ENCODE results near the gene BSN. TPM values are rescaled to one million over a fixed set of nuclear protein-coding genes. Genes with fewer than 3 reads are reported as not detected.

The BSN gene
- total RNA-seq, 5 donors from 2014 or later (not counting 1 experiment from before 2014, with no cell fraction given) = 0.08 to 0.44 (median 0.32) TPM

DNA sequence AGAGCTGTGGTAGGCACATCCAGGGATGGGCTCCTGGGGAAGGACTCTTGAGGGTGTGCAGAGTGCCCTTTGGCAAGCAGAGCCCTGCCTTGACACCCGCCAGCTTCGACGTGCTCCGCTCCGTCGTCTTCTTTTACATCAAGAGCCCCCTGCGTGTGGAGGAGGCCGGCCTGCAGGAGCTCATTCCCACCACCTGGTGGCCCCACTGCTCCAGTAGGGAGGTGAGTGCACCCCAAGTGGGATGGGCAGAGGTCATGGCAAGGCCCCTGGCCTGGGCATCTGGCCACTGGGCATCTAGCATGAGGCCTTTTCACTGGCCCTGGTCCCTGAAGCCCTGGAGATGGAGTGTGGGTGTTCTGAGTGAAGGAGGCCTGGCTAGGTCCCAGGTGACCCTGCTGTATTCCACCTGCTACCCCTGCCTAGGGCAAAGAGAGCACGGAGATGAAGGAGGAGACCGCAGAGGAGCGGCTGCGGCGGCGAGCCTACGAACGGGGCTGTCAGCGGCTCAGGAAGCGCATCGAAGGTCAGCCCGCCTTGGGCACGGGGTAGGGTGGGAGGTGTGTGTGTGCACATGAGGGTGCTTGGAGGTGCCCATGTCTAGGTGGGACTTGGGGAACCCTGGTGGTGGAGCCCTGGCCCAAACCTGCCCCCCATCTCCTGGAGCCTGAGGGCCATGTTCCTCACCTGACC lies 147.3 kb downstream of the BSN start:
- ChIA-PET POLR2A (no interaction called here), CTCF (interaction anchor here in 1 of 2 donors (0.5 kb wide), 1 partner anchor 176 kb away, joined by 3 read pairs; no protein-coding TSS in a partner anchor)
- no peak overlapping the region for H3K4me3 Mint-ChIP-seq
- H3K27ac Mint-ChIP-seq = peak overlapping the region in 1 of 2 donors; percentile 11
- ATAC-seq (replicated peaks in 1 of 4) (no peak), DNase-seq (no peak)
- peaks cover 9% of the 10 kb centered on the region for H3K36me3 Mint-ChIP-seq
- 95% methylated on average over 11 of the region's 21 CpGs for WGBS (ENCODE audit: insufficient coverage)
- H3K9me3 Mint-ChIP-seq = no peaks in the 10 kb centered on the region
- H3K27me3 Mint-ChIP-seq = no peaks in the 10 kb centered on the region
- Histone ChIP-seq H3K27ac (ENCODE audit: low read length) (no peak overlapping the region), H3K4me1 (ENCODE audit: control insufficient read depth in 1 of 2, extremely low read depth in 1 of 2, insufficient read depth in 2 of 2, low read length in 2 of 2) (peaks cover 0 to 9% of the 10 kb centered on the region in 2 experiments), H3K9me3 (no peaks in the 10 kb centered on the region), H3K27me3 (replicated peaks in 1 of 2; ENCODE audit: control insufficient read depth in 2 of 2, extremely low read depth in 1 of 2, insufficient read depth in 2 of 2, low read length in 1 of 2) (no peaks in the 10 kb centered on the region), H3K4me3 (ENCODE audit: control insufficient read depth in 1 of 2, extremely low read depth in 1 of 2, low read length in 1 of 2) (no peak overlapping the region), H3K36me3 (ENCODE audit: control insufficient read depth in 2 of 2, extremely low read depth in 1 of 2, insufficient read depth in 1 of 2, low read length in 1 of 2) (peaks cover 23 to 73% of the 10 kb centered on the region in 2 donors)
- H3K4me1 Mint-ChIP-seq = no peaks in the 10 kb centered on the region

DNA sequence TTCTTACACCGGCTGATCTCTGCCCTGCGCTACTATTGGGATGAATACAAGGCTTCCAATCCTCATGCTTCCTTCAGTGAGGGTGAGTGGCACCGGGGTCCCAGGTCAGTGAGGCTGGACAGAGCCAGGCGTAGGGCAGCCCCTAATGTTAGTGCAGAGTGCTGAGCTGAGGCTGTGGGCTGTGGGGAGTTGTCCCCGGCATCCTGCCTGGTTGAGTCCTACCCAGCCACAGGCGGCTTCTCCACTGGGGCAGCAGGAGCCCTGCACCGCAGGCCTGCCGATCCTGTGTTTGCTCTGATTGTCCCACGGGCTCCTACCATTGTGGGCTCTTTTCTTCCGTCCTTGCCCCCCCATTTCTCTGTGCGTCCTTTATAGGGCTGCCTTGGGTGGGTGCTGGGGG lies 148.4 kb downstream of the BSN start:
- Histone ChIP-seq H3K36me3 (ENCODE audit: control insufficient read depth in 2 of 2, extremely low read depth in 1 of 2, insufficient read depth in 1 of 2, low read length in 1 of 2) (peaks cover 19 to 68% of the 10 kb centered on the region in 2 donors), H3K4me3 (ENCODE audit: control insufficient read depth in 1 of 2, extremely low read depth in 1 of 2, low read length in 1 of 2) (no peak overlapping the region), H3K27ac (ENCODE audit: low read length) (no peak overlapping the region), H3K27me3 (replicated peaks in 1 of 2; ENCODE audit: control insufficient read depth in 2 of 2, extremely low read depth in 1 of 2, insufficient read depth in 2 of 2, low read length in 1 of 2) (no peaks in the 10 kb centered on the region), H3K9me3 (no peaks in the 10 kb centered on the region), H3K4me1 (ENCODE audit: control insufficient read depth in 1 of 2, extremely low read depth in 1 of 2, insufficient read depth in 2 of 2, low read length in 2 of 2) (peaks cover 0 to 9% of the 10 kb centered on the region in 2 experiments)
- no peaks in the 10 kb centered on the region for H3K4me1 Mint-ChIP-seq
- no peak for DNase-seq
- no peak overlapping the region for H3K4me3 Mint-ChIP-seq
- H3K9me3 Mint-ChIP-seq = no peaks in the 10 kb centered on the region
- CTCF ChIA-PET = no interaction called here
- ATAC-seq (replicated peaks in 1 of 4) = no peak
- WGBS (ENCODE audit: insufficient coverage) = 96% methylated on average over 8 of the region's 11 CpGs
- peaks cover 15% of the 10 kb centered on the region for H3K36me3 Mint-ChIP-seq
- POLR2A ChIA-PET = no interaction called here
- no peaks in the 10 kb centered on the region for H3K27me3 Mint-ChIP-seq
- H3K27ac Mint-ChIP-seq = no peak overlapping the region

DNA sequence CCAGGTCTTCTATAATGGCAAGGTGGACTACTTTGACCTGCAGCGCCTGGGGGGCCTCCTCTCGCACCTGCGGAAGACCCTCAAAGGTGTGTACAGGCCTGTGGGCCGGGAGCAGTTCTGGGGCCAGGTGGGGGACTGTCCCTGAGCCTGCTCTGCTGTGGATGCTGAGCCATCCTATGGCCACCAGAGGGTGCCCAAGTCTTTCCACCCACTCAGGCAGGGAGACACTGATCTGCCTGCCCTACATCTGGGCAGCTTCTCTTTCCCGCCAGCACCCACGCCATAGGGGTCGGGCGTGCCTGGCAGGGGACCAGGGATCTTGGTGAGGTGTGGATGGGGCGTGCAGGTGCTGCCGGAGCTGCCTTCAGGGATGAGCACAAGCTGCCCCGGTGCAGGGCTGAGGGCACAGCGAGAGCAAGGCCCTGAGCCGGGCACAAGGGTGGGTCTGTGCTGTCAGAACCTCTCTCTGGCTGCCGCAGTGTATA lies 149.2 kb downstream of the BSN start:
- ChIA-PET CTCF (no interaction called here), POLR2A (no interaction called here)
- Mint-ChIP-seq H3K36me3 (peaks cover 15% of the 10 kb centered on the region), H3K9me3 (no peaks in the 10 kb centered on the region), H3K4me1 (no peaks in the 10 kb centered on the region), H3K27ac (no peak overlapping the region), H3K4me3 (no peak overlapping the region), H3K27me3 (no peaks in the 10 kb centered on the region)
- H3K9me3 ChIP-seq = no peaks in the 10 kb centered on the region
- no peak overlapping the region for H3K27ac ChIP-seq (ENCODE audit: low read length)
- no peaks in the 10 kb centered on the region for H3K27me3 ChIP-seq (replicated peaks in 1 of 2; ENCODE audit: control insufficient read depth in 2 of 2, extremely low read depth in 1 of 2, insufficient read depth in 2 of 2, low read length in 1 of 2)
- H3K4me3 ChIP-seq (ENCODE audit: control insufficient read depth in 1 of 2, extremely low read depth in 1 of 2, low read length in 1 of 2) = no peak overlapping the region
- peak; percentile 91 to 99 (median 94) for ATAC-seq (replicated peaks in 1 of 4)
- peaks cover 0 to 9% of the 10 kb centered on the region in 2 experiments for H3K4me1 ChIP-seq (ENCODE audit: control insufficient read depth in 1 of 2, extremely low read depth in 1 of 2, insufficient read depth in 2 of 2, low read length in 2 of 2)
- peaks cover 13 to 60% of the 10 kb centered on the region in 2 donors for H3K36me3 ChIP-seq (ENCODE audit: control insufficient read depth in 2 of 2, extremely low read depth in 1 of 2, insufficient read depth in 1 of 2, low read length in 1 of 2)
- 84% methylated on average over 9 of the region's 14 CpGs for WGBS (ENCODE audit: insufficient coverage)
- peak; percentile 35 to 81 (median 61) for DNase-seq

DNA sequence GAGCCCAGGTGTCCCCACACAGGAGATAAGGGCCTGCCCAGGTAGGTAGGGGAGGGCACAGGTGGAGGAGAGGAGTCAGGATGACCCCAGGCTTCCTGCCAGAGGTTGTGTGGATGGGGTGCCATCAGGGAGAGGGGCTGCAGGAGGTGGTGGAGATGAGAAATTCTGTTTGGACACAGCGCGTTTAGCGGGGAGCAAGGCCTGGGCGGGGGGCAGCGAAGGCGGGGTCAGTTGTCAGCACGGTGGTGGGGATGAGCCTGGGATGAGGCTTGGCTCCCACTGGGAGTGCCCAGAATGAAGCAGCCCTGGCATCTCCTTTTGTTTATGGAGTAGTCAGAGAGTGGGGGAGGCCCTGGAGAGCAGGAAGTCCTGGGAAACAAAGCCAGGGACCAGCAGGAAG lies 149.7 kb downstream of the BSN start:
- H3K9me3 Mint-ChIP-seq = no peaks in the 10 kb centered on the region
- ChIA-PET POLR2A (no interaction called here), CTCF (no interaction called here)
- no peak for DNase-seq
- H3K27ac ChIP-seq (ENCODE audit: low read length) = no peak overlapping the region
- H3K36me3 Mint-ChIP-seq = peaks cover 15% of the 10 kb centered on the region
- no peak overlapping the region for H3K4me3 Mint-ChIP-seq
- H3K27ac Mint-ChIP-seq = no peak overlapping the region
- no peak overlapping the region for H3K4me3 ChIP-seq (ENCODE audit: control insufficient read depth in 1 of 2, extremely low read depth in 1 of 2, low read length in 1 of 2)
- peaks cover 0 to 9% of the 10 kb centered on the region in 2 experiments for H3K4me1 ChIP-seq (ENCODE audit: control insufficient read depth in 1 of 2, extremely low read depth in 1 of 2, insufficient read depth in 2 of 2, low read length in 2 of 2)
- no peaks in the 10 kb centered on the region for H3K27me3 Mint-ChIP-seq
- ATAC-seq (replicated peaks in 1 of 4) = peak in 1 of 4 experiments; percentile 9
- no peaks in the 10 kb centered on the region for H3K27me3 ChIP-seq (replicated peaks in 1 of 2; ENCODE audit: control insufficient read depth in 2 of 2, extremely low read depth in 1 of 2, insufficient read depth in 2 of 2, low read length in 1 of 2)
- WGBS (ENCODE audit: insufficient coverage) = 99% methylated on average over 7 of the region's 7 CpGs
- peaks cover 12 to 57% of the 10 kb centered on the region in 2 donors for H3K36me3 ChIP-seq (ENCODE audit: control insufficient read depth in 2 of 2, extremely low read depth in 1 of 2, insufficient read depth in 1 of 2, low read length in 1 of 2)
- H3K9me3 ChIP-seq = no peaks in the 10 kb centered on the region
- no peaks in the 10 kb centered on the region for H3K4me1 Mint-ChIP-seq

DNA sequence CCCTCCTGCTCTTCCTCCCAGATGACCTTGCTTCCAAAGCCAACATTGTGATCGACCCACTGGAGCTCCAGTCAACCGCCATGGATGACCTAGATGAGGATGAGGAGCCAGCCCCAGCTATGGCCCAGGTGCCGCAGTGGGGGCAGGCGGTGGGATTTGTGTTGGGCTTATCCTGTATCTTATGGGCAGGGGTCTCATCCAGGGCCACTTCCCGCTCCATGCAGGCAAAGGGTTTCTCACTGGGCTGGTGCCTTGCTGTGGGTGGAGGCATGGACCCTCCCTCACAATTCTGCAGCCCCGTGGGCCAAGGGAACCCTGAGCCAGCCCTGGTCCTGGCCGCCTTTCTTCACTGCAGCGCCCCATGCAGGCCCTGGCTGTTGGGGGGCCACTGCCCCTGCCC lies 150.4 kb downstream of the BSN start:
- no peak overlapping the region for H3K27ac ChIP-seq (ENCODE audit: low read length)
- no peaks in the 10 kb centered on the region for H3K4me1 Mint-ChIP-seq
- DNase-seq = no peak

DNA sequence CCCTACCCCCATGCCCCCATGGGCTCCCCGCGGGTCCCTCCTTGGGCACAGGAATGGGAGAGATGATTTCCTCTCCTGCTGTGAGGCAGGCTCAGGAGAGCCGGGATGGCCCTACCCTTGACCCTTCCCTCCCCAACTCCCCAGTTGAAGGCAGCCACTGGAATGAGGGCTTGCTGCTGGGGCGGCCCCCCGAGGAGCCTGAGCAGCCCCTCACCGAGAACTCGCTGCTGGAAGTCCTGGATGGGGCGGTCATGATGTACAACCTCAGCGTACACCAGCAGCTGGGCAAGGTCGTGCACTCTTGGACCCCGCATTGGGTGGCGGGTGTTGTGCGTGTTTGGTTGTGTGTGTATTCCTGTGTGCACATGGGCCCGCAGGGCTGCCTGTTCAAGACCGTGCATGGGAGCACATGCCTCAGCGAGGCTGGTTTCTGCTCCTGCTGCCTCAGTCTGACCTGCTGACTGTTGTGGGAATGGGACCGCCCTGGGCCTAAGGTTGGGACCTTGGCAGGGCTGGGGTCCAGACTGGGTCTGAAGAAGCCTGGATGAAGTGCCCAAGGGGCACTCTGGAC lies 151.2 kb downstream of the BSN start:
- ChIA-PET CTCF (no interaction called here), POLR2A (no interaction called here)
- Mint-ChIP-seq H3K4me1 (no peaks in the 10 kb centered on the region), H3K9me3 (no peaks in the 10 kb centered on the region), H3K36me3 (peaks cover 15% of the 10 kb centered on the region), H3K27me3 (no peaks in the 10 kb centered on the region), H3K4me3 (no peak overlapping the region), H3K27ac (no peak overlapping the region)
- WGBS (ENCODE audit: insufficient coverage) = 97% methylated on average over 14 of the region's 17 CpGs
- Histone ChIP-seq H3K36me3 (ENCODE audit: control insufficient read depth in 2 of 2, extremely low read depth in 1 of 2, insufficient read depth in 1 of 2, low read length in 1 of 2) (peaks cover 12 to 43% of the 10 kb centered on the region in 2 donors), H3K9me3 (no peaks in the 10 kb centered on the region), H3K27me3 (replicated peaks in 1 of 2; ENCODE audit: control insufficient read depth in 2 of 2, extremely low read depth in 1 of 2, insufficient read depth in 2 of 2, low read length in 1 of 2) (no peaks in the 10 kb centered on the region), H3K27ac (ENCODE audit: low read length) (no peak overlapping the region), H3K4me3 (ENCODE audit: control insufficient read depth in 1 of 2, extremely low read depth in 1 of 2, low read length in 1 of 2) (no peak overlapping the region), H3K4me1 (ENCODE audit: control insufficient read depth in 1 of 2, extremely low read depth in 1 of 2, insufficient read depth in 2 of 2, low read length in 2 of 2) (peaks cover 0 to 9% of the 10 kb centered on the region in 2 experiments)
- ATAC-seq (replicated peaks in 1 of 4) = no peak
- DNase-seq = no peak

More for the DNA sequence above, 150.4 kb downstream of the BSN start:
- H3K36me3 ChIP-seq (ENCODE audit: control insufficient read depth in 2 of 2, extremely low read depth in 1 of 2, insufficient read depth in 1 of 2, low read length in 1 of 2) = peaks cover 12 to 51% of the 10 kb centered on the region in 2 donors
- no peak overlapping the region for H3K4me3 ChIP-seq (ENCODE audit: control insufficient read depth in 1 of 2, extremely low read depth in 1 of 2, low read length in 1 of 2)
- Mint-ChIP-seq H3K27ac (no peak overlapping the region), H3K36me3 (peaks cover 15% of the 10 kb centered on the region), H3K27me3 (no peaks in the 10 kb centered on the region), H3K4me3 (no peak overlapping the region), H3K9me3 (no peaks in the 10 kb centered on the region)
- H3K9me3 ChIP-seq = no peaks in the 10 kb centered on the region
- ChIA-PET POLR2A (no interaction called here), CTCF (no interaction called here)
- H3K27me3 ChIP-seq (replicated peaks in 1 of 2; ENCODE audit: control insufficient read depth in 2 of 2, extremely low read depth in 1 of 2, insufficient read depth in 2 of 2, low read length in 1 of 2) = no peaks in the 10 kb centered on the region
- 100% methylated on average over 6 of the region's 8 CpGs for WGBS (ENCODE audit: insufficient coverage)
- peaks cover 0 to 9% of the 10 kb centered on the region in 2 experiments for H3K4me1 ChIP-seq (ENCODE audit: control insufficient read depth in 1 of 2, extremely low read depth in 1 of 2, insufficient read depth in 2 of 2, low read length in 2 of 2)
- no peak for ATAC-seq (replicated peaks in 1 of 4)

Data from T-cell (primary cell).